ENCODE data around the gene ELF4. TPM values are rescaled to one million over a fixed set of nuclear protein-coding genes. Genes with fewer than 3 reads are reported as not detected.

The ELF4 gene
- total and polyA plus RNA-seq, 3 donors from 2014 or later = 4.2 to 10.2 (median 5.0) TPM

DNA sequence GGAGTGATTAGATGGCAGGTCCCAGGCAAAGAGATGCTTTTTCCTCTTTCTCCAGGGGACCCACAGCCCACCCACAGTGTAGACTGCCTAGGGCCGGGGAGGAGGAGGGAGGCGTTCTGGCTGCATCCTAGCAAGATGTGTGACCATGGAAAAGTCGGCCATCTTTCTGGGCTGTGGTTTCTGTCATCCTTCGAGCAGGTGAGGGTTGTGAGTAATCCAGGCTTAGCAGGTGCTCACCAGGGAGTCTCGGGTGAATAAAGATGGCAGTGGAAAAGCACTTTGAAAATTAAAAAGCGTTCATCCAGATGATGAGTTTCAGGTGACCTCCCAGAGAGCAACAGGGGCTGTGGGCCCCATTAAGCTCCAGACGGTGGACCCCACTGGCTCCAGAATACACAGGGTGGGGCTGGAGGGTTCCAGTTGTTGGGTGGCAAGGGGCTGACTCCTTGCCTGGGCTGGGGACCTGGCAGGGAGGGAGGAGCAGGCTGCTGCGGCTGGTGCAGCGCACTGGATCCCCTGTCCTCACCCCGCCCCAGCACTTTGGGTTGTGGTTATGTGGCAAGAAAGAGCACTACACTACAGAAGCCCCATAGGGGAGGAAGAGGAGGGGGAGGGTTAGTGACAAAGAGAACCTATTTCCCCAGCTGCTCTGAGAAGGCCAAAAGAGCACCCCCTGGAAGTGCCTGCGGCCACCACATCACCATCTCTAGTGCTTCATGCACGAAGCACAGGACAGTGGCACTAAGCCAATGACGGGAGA is 23.7 kb downstream of the ELF4 start:
- DNase-seq = no peak
- TF ChIP-seq POLR2A (IDR thresholded peaks at IDR 0.05) = no peak
- Histone ChIP-seq H3K27me3 (no peaks in the 10 kb centered on the region), H3K36me3 (ENCODE audit: low read depth, missing control alignments) (no peaks in the 10 kb centered on the region), H3K4me3 (no peak overlapping the region), H3K9me3 (no peaks in the 10 kb centered on the region), H3K4me1 (no peaks in the 10 kb centered on the region), H3K27ac (no peak overlapping the region)
- intact Hi-C loops (cut with DNase I; ENCODE audit: low total_unique reads) = no loop called here
- 85 to 100% methylated on average over 1 to 13 of the region's 13 CpGs for WGBS, 2 donors

DNA sequence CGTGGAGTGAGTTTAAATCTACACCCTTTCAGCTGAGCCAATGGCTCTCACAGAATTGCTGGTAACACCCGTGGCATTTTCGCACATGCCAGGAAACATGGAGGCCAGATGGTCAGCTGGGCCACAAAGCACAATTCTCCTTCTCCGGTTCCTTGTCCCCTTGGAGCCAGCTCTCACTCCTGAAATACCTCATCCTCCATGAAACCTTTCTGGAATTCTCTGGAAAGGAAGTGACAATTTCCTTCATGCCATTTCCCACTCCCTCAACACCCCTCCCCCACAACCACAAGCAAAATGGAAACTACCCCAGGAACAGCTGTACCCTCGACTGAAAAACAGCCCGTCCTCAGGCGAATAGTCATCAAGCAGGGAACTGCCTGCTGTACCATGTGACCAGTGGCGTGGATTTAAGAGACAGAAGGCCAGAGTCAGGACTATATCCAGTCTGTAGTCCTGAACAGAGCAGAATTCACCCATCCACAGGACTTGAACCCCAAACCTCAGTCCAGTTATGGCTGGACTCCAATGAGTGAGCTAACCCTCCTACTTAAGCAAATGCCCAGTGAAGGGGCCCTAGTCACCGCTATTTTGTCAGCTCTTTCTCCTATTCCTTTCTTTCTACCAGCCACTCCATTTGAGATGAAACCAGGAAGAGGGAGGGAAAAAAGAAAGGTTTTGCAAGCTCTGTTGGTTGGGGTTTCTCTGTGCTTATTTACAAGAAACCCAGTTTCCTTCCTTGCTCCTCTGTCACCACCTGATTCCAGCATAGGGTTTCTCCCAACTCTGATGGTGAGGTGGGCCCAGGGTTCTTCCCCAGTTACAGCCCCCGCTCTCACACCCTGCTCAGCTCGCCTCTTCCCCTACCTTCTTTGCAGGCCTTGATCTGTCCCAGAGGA is 24.5 kb downstream of the ELF4 start:
- Histone ChIP-seq H3K4me3 (no peak overlapping the region), H3K4me1 (no peaks in the 10 kb centered on the region), H3K27ac (no peak overlapping the region), H3K36me3 (ENCODE audit: low read depth, missing control alignments) (no peaks in the 10 kb centered on the region), H3K9me3 (no peaks in the 10 kb centered on the region), H3K27me3 (no peaks in the 10 kb centered on the region)
- no peak for TF ChIP-seq POLR2A (IDR thresholded peaks at IDR 0.05)
- TF ChIP-seq, protein P1, sequence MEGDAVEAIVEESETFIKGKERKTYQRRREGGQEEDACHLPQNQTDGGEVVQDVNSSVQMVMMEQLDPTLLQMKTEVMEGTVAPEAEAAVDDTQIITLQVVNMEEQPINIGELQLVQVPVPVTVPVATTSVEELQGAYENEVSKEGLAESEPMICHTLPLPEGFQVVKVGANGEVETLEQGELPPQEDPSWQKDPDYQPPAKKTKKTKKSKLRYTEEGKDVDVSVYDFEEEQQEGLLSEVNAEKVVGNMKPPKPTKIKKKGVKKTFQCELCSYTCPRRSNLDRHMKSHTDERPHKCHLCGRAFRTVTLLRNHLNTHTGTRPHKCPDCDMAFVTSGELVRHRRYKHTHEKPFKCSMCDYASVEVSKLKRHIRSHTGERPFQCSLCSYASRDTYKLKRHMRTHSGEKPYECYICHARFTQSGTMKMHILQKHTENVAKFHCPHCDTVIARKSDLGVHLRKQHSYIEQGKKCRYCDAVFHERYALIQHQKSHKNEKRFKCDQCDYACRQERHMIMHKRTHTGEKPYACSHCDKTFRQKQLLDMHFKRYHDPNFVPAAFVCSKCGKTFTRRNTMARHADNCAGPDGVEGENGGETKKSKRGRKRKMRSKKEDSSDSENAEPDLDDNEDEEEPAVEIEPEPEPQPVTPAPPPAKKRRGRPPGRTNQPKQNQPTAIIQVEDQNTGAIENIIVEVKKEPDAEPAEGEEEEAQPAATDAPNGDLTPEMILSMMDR (IDR thresholded peaks at IDR 0.05) = no peak
- no peak for DNase-seq
- WGBS, 2 donors = 77 to 84% methylated on average over 7 to 11 of the region's 11 CpGs
- intact Hi-C loops (cut with DNase I; ENCODE audit: low total_unique reads) = no loop called here

DNA sequence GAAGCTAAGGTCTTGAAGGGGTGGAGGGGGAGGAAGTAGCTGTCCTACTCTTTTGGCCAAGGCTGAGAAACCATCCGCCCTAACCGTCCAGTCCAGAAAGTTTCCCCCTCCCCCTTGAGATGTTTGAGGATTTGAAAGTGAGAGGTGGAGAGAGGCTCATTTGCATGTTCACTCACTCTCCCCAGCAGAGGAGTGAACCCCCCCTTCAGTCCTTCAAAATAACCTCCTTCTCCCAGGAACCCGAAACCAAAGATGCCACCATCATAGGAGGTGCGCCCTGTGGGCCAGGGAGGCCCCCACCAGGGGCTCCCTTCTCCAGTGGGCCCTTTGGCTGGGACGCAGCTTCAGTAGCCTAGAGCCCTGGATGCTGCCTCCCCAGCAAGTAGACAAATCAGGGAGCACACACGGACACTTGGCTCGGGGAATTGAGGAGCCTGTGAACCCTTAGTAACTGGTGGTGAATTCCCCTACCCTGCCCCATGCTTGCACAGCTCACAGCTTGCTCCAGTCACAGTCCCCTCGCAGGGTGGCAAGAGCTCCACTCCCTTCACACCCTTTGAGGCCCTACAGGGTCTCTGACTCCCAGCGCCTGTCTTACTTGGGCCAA is 25.6 kb downstream of the ELF4 start:
- 60 to 74% methylated on average over 1 to 4 of the region's 9 CpGs for WGBS, 2 donors

DNA sequence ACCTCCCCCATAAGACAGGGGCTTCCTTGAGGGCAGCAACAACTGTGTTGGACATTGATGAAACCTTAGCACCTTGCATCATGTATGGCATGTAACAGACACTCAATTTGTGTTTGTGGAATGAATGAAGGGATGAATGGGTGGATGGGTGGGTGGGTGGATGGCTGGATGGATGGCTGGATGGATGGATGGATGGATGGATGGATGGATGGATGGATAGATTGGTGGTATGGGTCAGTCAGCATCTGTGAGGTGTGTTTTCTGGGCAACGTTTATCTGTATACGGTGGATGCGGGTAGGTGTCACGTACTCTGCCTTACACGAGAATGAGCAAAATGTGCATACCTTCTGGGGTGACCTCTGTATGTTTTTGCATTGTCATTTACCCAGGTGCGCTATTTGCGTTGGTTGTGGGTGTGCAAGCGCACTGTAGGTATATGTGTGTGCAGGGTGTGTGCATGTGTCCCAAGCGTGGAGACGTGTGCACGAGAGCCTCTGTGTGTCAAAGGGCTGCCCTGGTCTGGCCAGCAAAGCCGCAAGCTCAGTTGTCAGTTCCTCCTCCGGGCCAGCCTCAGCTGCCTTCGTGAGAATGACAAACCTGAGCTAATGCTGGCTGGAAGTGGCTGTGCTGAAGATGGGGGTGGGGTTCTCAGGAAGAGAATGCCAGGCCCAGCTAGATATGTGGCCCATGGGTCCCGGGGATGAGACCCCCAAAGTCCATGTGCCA is 26.5 kb downstream of the ELF4 start:
- Histone ChIP-seq H3K36me3 (ENCODE audit: low read depth, missing control alignments) (no peaks in the 10 kb centered on the region), H3K27me3 (no peaks in the 10 kb centered on the region), H3K4me3 (no peak overlapping the region), H3K9me3 (no peaks in the 10 kb centered on the region), H3K27ac (no peak overlapping the region), H3K4me1 (no peaks in the 10 kb centered on the region)
- intact Hi-C loops (cut with DNase I; ENCODE audit: low total_unique reads) = no loop called here
- 78 to 90% methylated on average over 12 to 15 of the region's 15 CpGs for WGBS, 2 donors
- no peak for DNase-seq
- no peak for TF ChIP-seq POLR2A (IDR thresholded peaks at IDR 0.05)
- TF ChIP-seq, protein P1 (IDR thresholded peaks at IDR 0.05) = no peak

More for the DNA sequence above, 25.6 kb downstream of the ELF4 start:
- intact Hi-C loops (cut with DNase I; ENCODE audit: low total_unique reads) = no loop called here
- no peak for DNase-seq
- Histone ChIP-seq H3K27me3 (no peaks in the 10 kb centered on the region), H3K4me3 (no peak overlapping the region), H3K27ac (no peak overlapping the region), H3K9me3 (no peaks in the 10 kb centered on the region), H3K4me1 (no peaks in the 10 kb centered on the region), H3K36me3 (ENCODE audit: low read depth, missing control alignments) (no peaks in the 10 kb centered on the region)
- no peak for TF ChIP-seq POLR2A (IDR thresholded peaks at IDR 0.05)
- TF ChIP-seq, protein P1 (IDR thresholded peaks at IDR 0.05) = no peak

Data from testis (tissue), 3 donors.